Activated T-helper 9 cell treated with anti-CD3 and anti-CD28 coated beads, Interleukin-2, amount 50 U/mL, for 16 hours (primary cell): Measurements from ENCODE around the gene SBSN.

Source experiments
- DNase-seq: peaks from one replicate; pipeline ENCODE4 v3.0.0-alpha.2; 2020; ENCODE audit warnings: low read depth

The SBSN gene

GRCh38 chr19:35531291-35531690 is 3.2 kb upstream of the SBSN start:
- DNase-seq = no peak

GRCh38 chr19:35529241-35530218 is 1.4 kb upstream of the SBSN start:
- no peak for DNase-seq

GRCh38 chr19:35525873-35526272 is 2.2 kb downstream of the SBSN start:
- no peak for DNase-seq

GRCh38 chr19:35524181-35524837 is 3.8 kb downstream of the SBSN start:
- DNase-seq = no peak

- no peak for DNase-seq
Observed at GRCh38 chr19:35522745-35523327, 5.3 kb downstream of the SBSN start.

- DNase-seq = no peak
Observed at GRCh38 chr19:35521124-35521743, 6.9 kb downstream of the SBSN start.

GRCh38 chr19:35519291-35519690 is 8.8 kb downstream of the SBSN start:
- DNase-seq = no peak

GRCh38 chr19:35518313-35518712 is 9.8 kb downstream of the SBSN start:
- no peak for DNase-seq

GRCh38 chr19:35517342-35517741 is 10.8 kb downstream of the SBSN start:
- DNase-seq = no peak

GRCh38 chr19:35516310-35516709 is 11.8 kb downstream of the SBSN start:
- no peak for DNase-seq

- no peak for DNase-seq
Observed at GRCh38 chr19:35514282-35514809, 13.8 kb downstream of the SBSN start.

GRCh38 chr19:35513628-35514281 is 14.4 kb downstream of the SBSN start, which contains the start of gene DMKN:
TSS of gene DMKN (minus strand) at chr19:35513649. CDS start at chr19:35513475, 174 bp downstream.
- no peak for DNase-seq

GRCh38 chr19:35512831-35513627 is 15.1 kb downstream of the SBSN start:
- no peak for DNase-seq

- no peak for DNase-seq
Observed at GRCh38 chr19:35511337-35511736, 16.8 kb downstream of the SBSN start.

- no peak for DNase-seq
Observed at GRCh38 chr19:35510626-35510964, 17.5 kb downstream of the SBSN start.

- DNase-seq = peak; percentile 58
Observed at GRCh38 chr19:35509861-35510625, 18.1 kb downstream of the SBSN start.

GRCh38 chr19:35509018-35509652 is 19.0 kb downstream of the SBSN start:
- DNase-seq = no peak

GRCh38 chr19:35508129-35508528 is 20.0 kb downstream of the SBSN start:
- no peak for DNase-seq

- no peak for DNase-seq
Observed at GRCh38 chr19:35507561-35507960, 20.6 kb downstream of the SBSN start.

- DNase-seq = no peak
Observed at GRCh38 chr19:35506011-35506410, 22.1 kb downstream of the SBSN start.
